PC-3 (cell line): Measurements from ENCODE around the gene SNTG2.

ENCODE experiments used
- CTCF ChIP-seq: fragments of 300-600 bp; sonication (generic); conservative IDR thresholded peaks from 2 replicates; pipeline ENCODE4 v1.5.1; 2017; ENCODE audit warnings: antibody characterized with exemption, low read depth, mild to moderate bottlenecking, low read length
- EZH2 ChIP-seq: fragments of 300-600 bp; sonication (generic); IDR thresholded peaks from one replicate; pipeline ENCODE4 v1.6.1; 2017; ENCODE audit warnings: antibody characterized with exemption, mild to moderate bottlenecking, low read length; ENCODE audit not compliant: unreplicated experiment
- EZH2phosphoT487 ChIP-seq: fragments of 300-600 bp; sonication (generic); IDR thresholded peaks from 2 replicates; pipeline ENCODE4 v1.6.1; 2018; ENCODE audit warnings: mild to moderate bottlenecking, antibody characterized with exemption, low read length, borderline replicate concordance

- TF ChIP-seq CTCF (no peak), EZH2 (no peak), EZH2phosphoT487 (no peak)
Measured at GRCh38 chr2:1278861-1279260, 328.2 kb downstream of the SNTG2 start.
